Measurements from ENCODE around the gene TRAF3IP1. TPM values are rescaled to one million over a fixed set of nuclear protein-coding genes. Genes with fewer than 3 reads are reported as not detected.

TRAF3IP1 gene
- total and polyA plus RNA-seq, 2 of the 13 experiments (the other 11 are each of a cell fraction or from before 2014, with no cell fraction given) = 4.1 to 12.9 TPM

GRCh38 chr2:238403632-238404405 lies 83.5 kb downstream of the TRAF3IP1 start (continued):
- TF ChIP-seq ZNF512 (CRISPR knock-in tag; IDR thresholded peaks at IDR 0.05) (0 out of 2 replicates have a peak, but pooled peaks have one; percentile 29), CBX5 (CRISPR knock-in tag; IDR thresholded peaks at IDR 0.05; ENCODE audit: borderline replicate concordance) (no peak), ISL2 (CRISPR knock-in tag; IDR thresholded peaks at IDR 0.05) (peak; percentile 40), SPEN (CRISPR knock-in tag; IDR thresholded peaks at IDR 0.05; ENCODE audit: low read depth) (0 out of 2 replicates have a peak, but pooled peaks have one; percentile 39), ZNF275 (CRISPR knock-in tag; IDR thresholded peaks at IDR 0.05; ENCODE audit: borderline replicate concordance) (no peak), ZNF501 (CRISPR knock-in tag; IDR thresholded peaks at IDR 0.05) (no peak), ZNF331 (CRISPR knock-in tag; IDR thresholded peaks at IDR 0.05) (peak; percentile 85), THAP11 (CRISPR knock-in tag; IDR thresholded peaks at IDR 0.05) (no peak; the same call in 1 of the 2 replicates), HES4 (CRISPR knock-in tag; IDR thresholded peaks at IDR 0.05; ENCODE audit: borderline replicate concordance) (0 out of 2 replicates have a peak, but pooled peaks have one; percentile 11), ZNF619 (CRISPR knock-in tag; IDR thresholded peaks at IDR 0.05) (peak; percentile 69; the same call in 1 of the 2 replicates), ZFY (CRISPR knock-in tag; IDR thresholded peaks at IDR 0.05) (no peak), EED (CRISPR knock-in tag; IDR thresholded peaks at IDR 0.05) (no peak), KLF16 (CRISPR knock-in tag; IDR thresholded peaks at IDR 0.05) (peak in 1 of 2 experiments; percentile 40; a peak in 1 of 4 replicates), MIER3 (CRISPR knock-in tag; IDR thresholded peaks at IDR 0.05; ENCODE audit: borderline replicate concordance) (peak; percentile 61), MTA1 (CRISPR knock-in tag; IDR thresholded peaks at IDR 0.05; ENCODE audit: borderline replicate concordance) (peak; percentile 68), ZNF607 (CRISPR knock-in tag; IDR thresholded peaks at IDR 0.05; ENCODE audit: borderline replicate concordance) (no peak; the same call in 1 of the 2 replicates), EHMT2 (IDR thresholded peaks at IDR 0.05; ENCODE audit: borderline replicate concordance, low read depth, low read length) (peak; percentile 82), ELK4 (CRISPR knock-in tag; IDR thresholded peaks at IDR 0.05; ENCODE audit: borderline replicate concordance) (no peak), KLF15 (CRISPR knock-in tag; IDR thresholded peaks at IDR 0.05; ENCODE audit: borderline replicate concordance) (no peak), ELF4 (CRISPR knock-in tag; IDR thresholded peaks at IDR 0.05; ENCODE audit: borderline replicate concordance) (no peak), FOXK1 (CRISPR knock-in tag; IDR thresholded peaks at IDR 0.05; ENCODE audit: borderline replicate concordance, low read depth) (peak; percentile 72; the same call in 1 of the 2 replicates), SAFB2 (CRISPR knock-in tag; IDR thresholded peaks at IDR 0.05; ENCODE audit: borderline replicate concordance, low read depth) (no peak; the same call in 1 of the 2 replicates), ZEB1 (IDR thresholded peaks at IDR 0.05; ENCODE audit: insufficient replicate concordance, low read depth) (no peak), SMAD9 (CRISPR knock-in tag; IDR thresholded peaks at IDR 0.05) (no peak), SIX4 (CRISPR knock-in tag; IDR thresholded peaks at IDR 0.05) (no peak), NR2F6 (IDR thresholded peaks at IDR 0.05) (peak; percentile 77), NR2F6 (CRISPR knock-in tag; IDR thresholded peaks at IDR 0.05) (peak; percentile 81)
